ENCODE results near the gene GRIA4. TPM values are rescaled to one million over a fixed set of nuclear protein-coding genes. Genes with fewer than 3 reads are reported as not detected.

The GRIA4 gene
- polyA plus RNA-seq, 1 experiment: not detected

- DNase-seq (ENCODE audit: low read depth): no peak
- no peak for TF ChIP-seq CTCF (IDR thresholded peaks at IDR 0.05; ENCODE audit: insufficient read depth, low read depth, low read length)
- CTCF ChIA-PET: no interaction called here
- Histone ChIP-seq H3K27me3 (ENCODE audit: control insufficient read depth, insufficient read depth, low read length) (no peaks in the 10 kb centered on the region), H3K4me3 (ENCODE audit: low read depth, low read length) (no peak overlapping the region), H3K36me3 (ENCODE audit: control insufficient read depth, insufficient read depth, low read length) (no peaks in the 10 kb centered on the region)
- POLR2A ChIA-PET: no interaction called here
Observed at GRCh38 chr11:105857728-105858127, 247.9 kb downstream of the GRIA4 start.

GRCh38 chr11:105858841-105859240 lies 249.0 kb downstream of the GRIA4 start:
- no peak for DNase-seq (ENCODE audit: low read depth)
- ChIA-PET CTCF (no interaction called here), POLR2A (no interaction called here)
- Histone ChIP-seq H3K36me3 (ENCODE audit: control insufficient read depth, insufficient read depth, low read length) (no peaks in the 10 kb centered on the region), H3K27me3 (ENCODE audit: control insufficient read depth, insufficient read depth, low read length) (no peaks in the 10 kb centered on the region), H3K4me3 (ENCODE audit: low read depth, low read length) (no peak overlapping the region)
- no peak for TF ChIP-seq CTCF (IDR thresholded peaks at IDR 0.05; ENCODE audit: insufficient read depth, low read depth, low read length)

GRCh38 chr11:105860105-105860504 lies 250.2 kb downstream of the GRIA4 start:
- Histone ChIP-seq H3K4me3 (ENCODE audit: low read depth, low read length) (no peak overlapping the region), H3K36me3 (ENCODE audit: control insufficient read depth, insufficient read depth, low read length) (no peaks in the 10 kb centered on the region), H3K27me3 (ENCODE audit: control insufficient read depth, insufficient read depth, low read length) (no peaks in the 10 kb centered on the region)
- CTCF ChIA-PET: no interaction called here
- no peak for DNase-seq (ENCODE audit: low read depth)
- TF ChIP-seq CTCF (IDR thresholded peaks at IDR 0.05; ENCODE audit: insufficient read depth, low read depth, low read length): no peak
- POLR2A ChIA-PET: no interaction called here

GRCh38 chr11:105861225-105861624 lies 251.4 kb downstream of the GRIA4 start:
- H3K27me3 ChIP-seq (ENCODE audit: control insufficient read depth, insufficient read depth, low read length): no peaks in the 10 kb centered on the region
- POLR2A ChIA-PET: no interaction called here
- H3K4me3 ChIP-seq (ENCODE audit: low read depth, low read length): no peak overlapping the region
- TF ChIP-seq CTCF (IDR thresholded peaks at IDR 0.05; ENCODE audit: insufficient read depth, low read depth, low read length): 0 out of 2 replicates have a peak, but pooled peaks have one; percentile 13
- no peaks in the 10 kb centered on the region for H3K36me3 ChIP-seq (ENCODE audit: control insufficient read depth, insufficient read depth, low read length)
- CTCF ChIA-PET: no interaction called here
- DNase-seq (ENCODE audit: low read depth): no peak

GRCh38 chr11:105862736-105863367 lies 253.0 kb downstream of the GRIA4 start:
- ChIA-PET POLR2A (no interaction called here), CTCF (interaction anchor here (0.5 to 2.2 kb wide), 16 partner anchors 9 to 1602 kb away, joined by 3 to 8 read pairs (median 3); no protein-coding TSS in a partner anchor)
- H3K36me3 ChIP-seq (ENCODE audit: control insufficient read depth, insufficient read depth, low read length): no peaks in the 10 kb centered on the region
- TF ChIP-seq CTCF (IDR thresholded peaks at IDR 0.05; ENCODE audit: insufficient read depth, low read depth, low read length): peak; percentile 67
- no peak overlapping the region for H3K4me3 ChIP-seq (ENCODE audit: low read depth, low read length)
- DNase-seq (ENCODE audit: low read depth): no peak
- H3K27me3 ChIP-seq (ENCODE audit: control insufficient read depth, insufficient read depth, low read length): no peaks in the 10 kb centered on the region
